ENCODE data around the gene PSMD10.

PSMD10 gene, protein sequence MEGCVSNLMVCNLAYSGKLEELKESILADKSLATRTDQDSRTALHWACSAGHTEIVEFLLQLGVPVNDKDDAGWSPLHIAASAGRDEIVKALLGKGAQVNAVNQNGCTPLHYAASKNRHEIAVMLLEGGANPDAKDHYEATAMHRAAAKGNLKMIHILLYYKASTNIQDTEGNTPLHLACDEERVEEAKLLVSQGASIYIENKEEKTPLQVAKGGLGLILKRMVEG

DNA sequence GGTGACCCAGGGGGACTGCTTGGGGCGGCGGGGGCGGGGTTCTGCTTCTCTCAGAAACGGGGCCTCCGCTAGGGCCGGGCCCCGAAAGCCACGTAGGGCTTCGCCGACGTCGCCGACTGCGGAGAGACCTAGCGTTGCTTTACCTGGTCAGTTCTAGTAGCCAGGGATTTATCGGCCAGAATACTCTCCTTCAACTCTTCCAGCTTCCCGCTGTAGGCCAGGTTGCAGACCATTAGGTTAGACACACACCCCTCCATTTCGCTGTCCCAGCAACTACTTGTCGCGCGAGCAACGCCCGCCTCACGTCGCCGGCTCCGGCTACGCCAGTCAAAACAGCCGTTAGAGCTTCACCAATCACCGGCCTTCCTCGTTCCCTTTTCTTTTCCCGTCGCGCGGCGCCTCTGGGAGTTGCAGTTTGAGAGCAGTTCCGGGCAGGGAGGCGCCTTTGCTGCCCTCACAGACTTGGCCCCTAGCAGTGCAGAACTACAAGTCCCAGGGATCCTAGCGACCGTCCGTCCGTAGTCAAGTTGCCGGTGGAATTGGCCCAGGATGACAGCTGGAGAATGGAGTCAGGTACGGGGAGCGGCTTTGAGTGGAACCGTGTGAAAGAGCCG lies at the start of gene PSMD10, which contains the start of gene ATG4A:
PSMD10 (minus strand) TSS at position 279 of the 614 bp plus-strand sequence; CDS start at position 257, 22 bp downstream.
ATG4A (plus strand) TSS at position 515 of the 614 bp plus-strand sequence; CDS start at position 564, 49 bp downstream.
- peak; percentile 56 for DNase-seq (ENCODE audit: low spot score)

DNA sequence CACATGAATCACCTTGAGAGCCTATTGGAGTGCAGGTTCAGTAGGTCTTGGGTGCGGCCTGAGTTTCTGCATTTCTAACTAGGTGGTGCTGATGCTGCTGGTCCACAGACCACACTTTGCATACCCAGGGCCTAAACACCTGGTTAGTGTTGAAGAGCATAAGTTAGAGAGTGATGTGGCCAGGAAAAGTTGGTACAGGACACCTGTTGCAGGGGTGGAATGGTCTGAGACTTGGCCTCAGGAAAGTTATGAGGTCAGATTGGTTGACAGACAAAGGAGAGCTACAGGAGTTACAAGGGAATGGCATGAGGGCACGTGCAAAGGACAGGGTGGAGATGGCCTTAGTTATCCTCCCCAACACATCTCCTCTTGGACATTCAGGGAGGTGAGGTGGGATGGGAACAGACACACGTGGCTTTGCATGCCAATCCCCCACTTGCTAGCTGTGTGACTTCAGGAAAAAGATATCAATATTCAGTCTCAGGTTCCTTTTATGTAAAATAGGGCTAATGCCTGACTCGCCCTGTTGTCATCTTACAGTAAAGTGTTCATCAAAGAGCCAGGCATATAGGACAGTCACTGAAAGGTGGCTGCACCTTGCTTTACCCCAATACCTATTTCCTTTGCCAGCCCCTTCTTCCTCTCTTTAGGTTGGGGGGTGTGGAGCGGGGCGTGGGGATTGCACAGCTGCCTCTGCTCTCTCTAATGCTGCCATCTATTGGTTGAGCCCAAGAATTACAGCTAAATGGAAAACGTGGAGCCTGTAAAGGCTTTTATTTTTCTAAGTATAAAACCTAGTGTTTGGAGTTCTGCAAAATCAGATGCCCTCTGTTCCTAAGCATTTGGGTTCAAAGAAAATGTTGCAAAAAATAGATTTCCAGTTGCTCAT lies 47.7 kb upstream of the PSMD10 start:
- DNase-seq (ENCODE audit: low spot score), result peak; percentile 26

GRCh38 chrX:108134724-108135123 lies 43.4 kb upstream of the PSMD10 start:
- DNase-seq (ENCODE audit: low spot score), result no peak

GRCh38 chrX:108132876-108133275 lies 41.5 kb upstream of the PSMD10 start:
- DNase-seq (ENCODE audit: low spot score), result no peak

GRCh38 chrX:108132034-108132433 lies 40.7 kb upstream of the PSMD10 start:
- DNase-seq (ENCODE audit: low spot score), result no peak

GRCh38 chrX:108131471-108131870 lies 40.1 kb upstream of the PSMD10 start:
- no peak for DNase-seq (ENCODE audit: low spot score)

DNA sequence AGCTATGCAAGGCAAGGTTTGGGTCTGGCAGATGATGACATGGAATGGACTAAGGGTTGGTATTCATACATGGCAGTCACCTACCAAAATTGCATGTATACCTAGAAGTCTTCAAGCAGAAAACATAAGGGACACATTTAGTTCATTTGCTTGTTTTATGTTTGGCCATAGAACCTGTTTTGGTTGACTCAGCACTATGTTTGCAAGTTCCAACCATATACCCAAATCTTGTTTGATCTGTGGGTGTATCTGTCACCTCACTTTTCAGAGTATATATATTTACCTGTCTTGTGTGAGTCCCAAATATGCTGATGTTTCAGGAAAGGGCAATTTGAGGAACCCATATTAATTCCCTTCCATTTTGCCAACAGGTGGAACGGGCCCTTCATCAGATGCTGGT lies 39.5 kb upstream of the PSMD10 start:
- DNase-seq (ENCODE audit: low spot score), result no peak

DNA sequence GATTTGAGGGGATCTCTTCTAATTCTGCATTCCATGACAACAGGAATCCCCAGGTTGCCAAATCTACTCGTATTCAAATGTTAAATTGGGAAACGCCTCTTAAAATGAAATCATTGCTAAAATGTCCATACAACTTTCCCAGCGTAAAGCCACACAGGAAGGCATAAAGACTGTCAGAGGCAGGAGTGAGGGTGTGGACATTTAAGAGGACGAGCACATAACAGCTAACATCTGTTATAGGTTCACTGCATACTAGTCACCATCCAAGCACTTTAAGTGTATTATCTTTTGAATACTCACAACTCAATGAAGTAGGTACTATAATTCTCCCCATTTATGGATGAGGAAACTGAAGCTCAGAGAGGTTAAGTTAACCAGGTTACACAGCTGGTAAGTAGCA lies 35.8 kb upstream of the PSMD10 start:
- no peak for DNase-seq (ENCODE audit: low spot score)

DNA sequence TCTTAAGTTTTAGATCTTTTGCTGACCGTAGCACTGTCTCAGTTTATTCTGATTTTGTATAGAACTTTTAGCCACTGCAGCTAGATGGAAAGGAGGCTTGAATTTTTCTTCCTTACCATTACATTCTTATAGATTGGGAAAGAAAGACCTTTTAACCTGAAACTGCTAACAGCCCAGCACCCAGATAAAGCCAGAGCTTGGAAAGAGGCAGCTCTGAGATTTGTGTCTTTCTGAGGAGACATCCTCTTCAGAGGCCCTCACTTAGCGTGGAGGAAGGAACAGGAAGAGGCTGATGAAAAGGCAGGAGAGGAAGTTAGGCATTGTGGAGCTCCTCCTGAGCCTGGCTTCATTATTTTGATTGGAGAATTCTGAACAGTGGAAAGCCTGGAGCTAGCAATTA lies 35.3 kb upstream of the PSMD10 start:
- no peak for DNase-seq (ENCODE audit: low spot score)

DNA sequence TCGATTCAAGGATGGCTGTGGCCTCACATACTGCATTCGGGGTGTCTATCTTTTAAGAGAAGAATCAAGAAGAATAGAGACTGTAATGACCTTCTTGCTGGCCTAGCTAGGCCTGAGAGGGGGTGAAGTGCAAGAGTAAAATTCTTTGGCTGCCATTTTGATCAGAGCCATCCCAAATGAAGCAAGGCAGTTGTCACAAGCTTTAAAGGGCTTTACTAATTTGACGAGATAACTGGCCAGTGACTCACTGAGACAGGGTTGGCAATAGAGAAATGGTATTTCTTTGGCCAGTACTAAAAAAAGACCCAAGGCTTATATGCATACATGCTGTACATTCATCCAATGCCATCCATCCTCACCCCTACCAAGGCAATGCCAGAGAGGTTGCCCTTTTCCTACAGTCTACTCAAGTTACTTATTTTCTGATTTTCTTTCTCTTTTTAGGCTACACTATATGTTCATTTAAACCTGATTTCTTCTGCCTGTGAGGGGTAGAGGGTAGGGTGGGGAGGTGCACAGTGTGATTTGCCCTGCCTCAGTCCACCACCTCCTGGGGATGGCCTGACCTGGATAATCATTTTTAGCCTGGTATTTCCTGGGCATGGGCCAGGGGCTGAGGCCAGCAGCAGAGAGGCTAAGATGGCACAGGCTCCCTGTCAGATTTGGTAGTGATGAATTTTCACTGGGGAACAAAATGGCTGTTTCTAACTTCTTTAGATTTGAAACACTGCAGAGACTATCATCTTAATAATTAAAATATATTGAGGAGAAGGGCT lies 32.4 kb upstream of the PSMD10 start:
- no peak for DNase-seq (ENCODE audit: low spot score)

GRCh38 chrX:108122748-108123147 lies 31.4 kb upstream of the PSMD10 start:
- no peak for DNase-seq (ENCODE audit: low spot score)

GRCh38 chrX:108121291-108121690 lies 29.9 kb upstream of the PSMD10 start:
- DNase-seq (ENCODE audit: low spot score), result no peak

- no peak for DNase-seq (ENCODE audit: low spot score)
Measured at GRCh38 chrX:108117988-108118387, 26.6 kb upstream of the PSMD10 start.

DNA sequence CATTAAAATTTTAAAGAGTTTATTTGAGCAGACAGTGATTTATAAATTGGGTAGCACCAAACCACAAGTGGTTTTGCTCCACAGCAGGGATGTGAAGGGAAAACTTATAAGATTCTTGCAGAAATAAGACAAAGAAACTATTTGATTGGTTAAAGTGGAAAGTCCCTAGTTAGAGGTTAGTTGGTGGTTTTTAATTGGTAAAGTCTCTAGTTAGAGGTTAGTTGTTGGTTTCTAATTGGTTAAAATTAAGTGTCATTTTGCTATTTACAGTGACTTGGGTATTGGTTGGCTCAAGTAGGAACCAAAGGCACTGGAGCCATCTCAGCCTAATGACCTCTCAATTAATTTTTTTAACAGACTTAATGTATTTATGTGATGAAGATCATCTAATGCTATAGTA lies 23.2 kb upstream of the PSMD10 start:
- DNase-seq (ENCODE audit: low spot score), result no peak

DNA sequence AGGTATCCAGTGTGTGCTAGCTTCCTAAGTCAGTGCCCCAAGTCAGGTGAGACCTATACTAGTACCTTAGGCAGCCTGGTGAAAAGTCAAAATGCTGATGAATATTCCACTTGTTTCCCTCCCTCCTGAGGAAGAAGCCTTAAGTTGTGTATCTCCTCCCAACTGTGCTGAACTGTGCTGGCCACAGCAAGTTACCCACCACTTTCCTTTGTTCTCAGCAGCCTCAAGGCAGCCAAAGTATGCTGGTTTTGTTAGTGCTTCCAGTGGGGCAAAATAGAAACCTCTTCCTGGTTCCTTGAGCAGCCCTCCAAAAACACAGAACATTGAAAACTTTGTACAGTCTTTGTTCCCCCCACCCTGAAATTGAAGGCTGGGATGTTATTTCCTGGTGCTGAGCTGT lies 14.1 kb upstream of the PSMD10 start:
- DNase-seq (ENCODE audit: low spot score), result no peak

DNA sequence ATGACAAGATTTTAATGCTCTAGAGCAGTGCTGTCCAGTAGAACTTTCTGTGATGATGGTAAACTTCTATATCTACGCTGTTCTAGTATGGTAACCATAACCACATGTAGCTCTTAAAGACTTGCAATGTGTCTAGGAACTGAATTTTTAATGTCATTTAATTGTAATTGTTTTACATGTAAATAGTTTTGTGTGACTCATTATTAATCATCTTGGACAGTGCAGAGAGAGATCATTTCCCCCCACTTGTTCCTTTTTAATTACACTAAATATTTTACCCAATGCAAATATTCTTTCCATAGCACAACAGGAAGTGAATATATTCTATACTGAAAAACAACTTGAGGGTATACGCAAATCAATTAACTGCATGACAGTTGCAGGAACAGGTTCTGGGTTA lies 6.0 kb upstream of the PSMD10 start:
- DNase-seq (ENCODE audit: low spot score), result no peak

DNA sequence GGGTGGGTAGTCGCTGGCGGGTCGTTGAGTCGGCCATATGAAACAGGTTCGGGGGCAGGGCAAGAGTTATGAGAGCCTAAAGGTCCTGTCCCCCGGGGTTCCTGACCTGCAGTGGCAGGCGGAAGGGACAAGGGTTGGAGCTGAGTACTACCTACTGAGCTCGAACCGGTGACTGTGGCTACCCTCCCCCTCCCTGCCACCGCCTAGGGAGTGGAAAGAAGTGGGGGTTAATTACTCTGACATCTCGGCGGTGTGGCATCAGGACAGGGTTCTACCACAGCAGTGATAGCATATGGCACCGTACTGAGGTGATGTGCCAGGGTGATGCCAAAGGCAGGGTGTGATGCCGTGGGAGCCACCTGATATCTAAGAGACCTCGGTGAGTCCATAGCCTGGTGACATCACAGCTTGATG lies 543 bp upstream of the PSMD10 start:
- DNase-seq (ENCODE audit: low spot score), result no peak

DNA sequence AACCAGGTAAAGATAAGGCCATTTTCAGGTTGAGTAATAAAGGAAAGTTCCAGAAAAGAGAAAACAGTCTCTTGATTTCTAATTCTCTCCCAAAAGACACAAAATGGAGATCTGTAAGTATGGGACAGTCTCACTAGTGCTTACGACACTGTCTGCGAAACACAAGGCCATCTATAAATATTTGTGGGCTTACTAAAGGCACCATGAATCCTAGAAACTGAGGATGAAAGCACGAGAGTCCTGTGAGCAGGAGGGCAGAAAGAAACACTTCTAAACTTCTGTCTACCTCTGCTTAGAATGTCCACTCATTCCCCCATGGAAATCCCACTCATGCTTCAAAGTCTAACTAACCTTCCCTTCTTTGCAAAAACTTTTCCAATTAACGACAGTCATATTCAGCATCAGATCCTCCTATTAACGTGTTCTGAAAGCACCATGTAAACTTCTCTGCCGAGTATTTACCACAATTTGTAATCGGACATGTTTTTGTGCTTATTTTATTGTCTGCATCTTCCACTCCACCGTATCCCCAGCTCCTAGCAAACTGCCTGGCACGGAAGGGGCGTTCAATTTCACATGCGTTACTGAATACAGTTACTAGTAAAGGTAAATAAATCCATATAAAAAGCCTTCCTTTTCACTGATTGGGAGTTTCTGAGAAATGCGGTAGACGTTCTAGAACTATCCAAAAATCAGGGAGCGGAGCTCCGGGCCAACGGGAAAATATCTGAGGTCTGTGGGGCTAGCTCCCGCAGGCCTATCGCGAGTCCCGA lies 665 bp downstream of the PSMD10 start:
- no peak for DNase-seq (ENCODE audit: low spot score)

GRCh38 chrX:108088511-108088910 lies 2.8 kb downstream of the PSMD10 start:
- no peak for DNase-seq (ENCODE audit: low spot score)

- DNase-seq (ENCODE audit: low spot score), result no peak
Measured at GRCh38 chrX:108087792-108088191, 3.5 kb downstream of the PSMD10 start.

GRCh38 chrX:108081110-108081509 lies 10.2 kb downstream of the PSMD10 start:
- no peak for DNase-seq (ENCODE audit: low spot score)
